Activated CD4-positive, alpha-beta T cell treated with anti-CD3 and anti-CD28 coated beads, Interleukin-2, Interleukin-6, amounts not matched to agents 100 ng/mL and 50 ng/mL, durations not matched to agents 16 hours and 8 hours (primary cell): ENCODE results near the gene S100A11.

ENCODE experiments used
- DNase-seq: peaks from one replicate; pipeline ENCODE4 v3.0.0-alpha.2; 2020

The S100A11 gene

GRCh38 chr1:152038871-152039270 is 2.1 kb upstream of the S100A11 start:
- DNase-seq, result no peak

- DNase-seq, result peak; percentile 51
Observed at GRCh38 chr1:152035539-152036266, 1.1 kb downstream of the S100A11 start.

GRCh38 chr1:152034654-152035538 is 1.9 kb downstream of the S100A11 start:
- DNase-seq, result peak; percentile 86

- no peak for DNase-seq
Observed at GRCh38 chr1:152034324-152034653, 2.5 kb downstream of the S100A11 start.

- no peak for DNase-seq
Observed at GRCh38 chr1:152029929-152030211, 6.9 kb downstream of the S100A11 start.

- DNase-seq, result peak; percentile 54
Observed at GRCh38 chr1:152029144-152029928, 7.5 kb downstream of the S100A11 start.

GRCh38 chr1:152026895-152027294 is 9.9 kb downstream of the S100A11 start:
- DNase-seq, result no peak

GRCh38 chr1:152024223-152024622 is 12.6 kb downstream of the S100A11 start:
- no peak for DNase-seq

GRCh38 chr1:152023221-152023620 is 13.6 kb downstream of the S100A11 start:
- DNase-seq, result no peak

GRCh38 chr1:152022474-152022873 is 14.3 kb downstream of the S100A11 start:
- DNase-seq, result no peak

- no peak for DNase-seq
Observed at GRCh38 chr1:152021569-152021968, 15.2 kb downstream of the S100A11 start.

- DNase-seq, result no peak
Observed at GRCh38 chr1:152020849-152021248, 16.0 kb downstream of the S100A11 start.

- DNase-seq, result peak; percentile 34
Observed at GRCh38 chr1:152018537-152018936, 18.3 kb downstream of the S100A11 start.

- no peak for DNase-seq
Observed at GRCh38 chr1:152015766-152016165, 21.0 kb downstream of the S100A11 start.

- no peak for DNase-seq
Observed at GRCh38 chr1:152014943-152015342, 21.9 kb downstream of the S100A11 start.

- peak; percentile 67 for DNase-seq
Observed at GRCh38 chr1:152013664-152014237, 23.1 kb downstream of the S100A11 start.

- DNase-seq, result no peak
Observed at GRCh38 chr1:152009691-152010090, 27.1 kb downstream of the S100A11 start.

- no peak for DNase-seq
Observed at GRCh38 chr1:152007047-152007446, 29.8 kb downstream of the S100A11 start.

GRCh38 chr1:152005360-152005912 is 31.4 kb downstream of the S100A11 start:
- no peak for DNase-seq

GRCh38 chr1:152003846-152004442 is 32.9 kb downstream of the S100A11 start:
- DNase-seq, result no peak

GRCh38 chr1:152002960-152003359 is 33.8 kb downstream of the S100A11 start:
- no peak for DNase-seq
